H1 (cell line): ENCODE measurements around the gene SLC25A6. TPM values are rescaled to one million over a fixed set of nuclear protein-coding genes. Genes with fewer than 3 reads are reported as not detected.
A peak's percentile ranks its signal among the peaks of the same experiment; 100 is the strongest.

ENCODE experiments used
- CTCF ChIA-PET: fragments of 300-600 bp; sonication (Branson Sonifier 250); formaldehyde crosslinking; loops from one replicate; lab custom pipeline; 2021; ENCODE audit not compliant: partially characterized antibody; lab: Charles Lee
- POLR2A ChIA-PET: fragments of 300-600 bp; sonication (Branson Sonifier 250); formaldehyde crosslinking; loops from one replicate; lab custom pipeline; 2021; ENCODE audit warnings: inconsistent platforms; ENCODE audit not compliant: partially characterized antibody; lab: Charles Lee
- DNase-seq, 2 experiments: peaks; one replicate each; pipeline versions ENCODE4 v3.0.0 to v3.0.0-alpha.2; 2010 to 2022; ENCODE audit warnings: low spot score in 2 of 2, low read depth in 1 of 2, mixed read lengths in 1 of 2
- FAIRE-seq: peaks from 2 replicates; lab custom pipeline; 2011; peaks lifted over from hg19 to GRCh38; lab: Jason Lieb, UNC
- H2AFZ ChIP-seq: 2 replicates; pipeline ENCODE4 v1.8.1; 2012; ENCODE audit warnings: low read length, inconsistent platforms
- H2AK5ac ChIP-seq: 2 replicates; pipeline ENCODE4 v1.6.1; 2013; ENCODE audit warnings: low read depth, low read length
- H2BK120ac ChIP-seq: replicated peaks from 2 replicates; pipeline ENCODE3; 2013; ENCODE audit warnings: low read depth, low read length, inconsistent platforms
- H2BK12ac ChIP-seq: 2 replicates; pipeline ENCODE4 v1.6.1; 2013; ENCODE audit warnings: low read depth, low read length
- H2BK15ac ChIP-seq: 2 replicates; pipeline ENCODE4 v1.6.1; 2013; ENCODE audit warnings: low read length
- H2BK20ac ChIP-seq: 2 replicates; pipeline ENCODE4 v1.6.1; 2013; ENCODE audit warnings: low read length
- H2BK5ac ChIP-seq: 2 replicates; pipeline ENCODE4 v1.6.1; 2013; ENCODE audit warnings: low read depth, low read length
- H3K14ac ChIP-seq: 2 replicates; pipeline ENCODE4 v1.6.1; 2013; ENCODE audit warnings: inconsistent platforms; ENCODE audit not compliant: insufficient read length
- H3K18ac ChIP-seq: 2 replicates; pipeline ENCODE4 v1.6.1; 2013; ENCODE audit warnings: low read length; ENCODE audit errors: extremely low read depth
- H3K23ac ChIP-seq: 2 replicates; pipeline ENCODE4 v1.6.1; 2013; ENCODE audit warnings: inconsistent platforms; ENCODE audit not compliant: insufficient read length
- H3K23me2 ChIP-seq: 2 replicates; pipeline ENCODE4 v1.6.1; 2013; ENCODE audit warnings: low read depth, low read length
- H3K27ac ChIP-seq: 2 replicates; pipeline ENCODE4 v1.6.1; 2011; ENCODE audit warnings: low read depth, low read length, inconsistent platforms
- H3K27me3 ChIP-seq, 4 experiments: replicated peaks in 1 of 4; 1 replicate in 1 of 4; 2 replicates in 3 of 4; pipeline versions ENCODE4 v1.6.1 to v1.8.1; 2011 to 2013; ENCODE audit warnings: low read length in 3 of 4, mild to moderate bottlenecking in 3 of 4, inconsistent platforms in 2 of 4, mixed read lengths in 2 of 4, moderate library complexity in 1 of 4; ENCODE audit not compliant: control insufficient read depth in 3 of 4, insufficient read depth in 3 of 4; ENCODE audit errors: extremely low read depth in 1 of 4
- H3K36me3 ChIP-seq, 4 experiments: 2 replicates each; pipeline versions ENCODE4 v1.6.1 to v1.8.1; 2011 to 2013; ENCODE audit warnings: mild to moderate bottlenecking in 4 of 4, low read length in 3 of 4, moderate library complexity in 2 of 4, control low read depth in 1 of 4, inconsistent platforms in 1 of 4; ENCODE audit not compliant: insufficient read depth in 4 of 4, control insufficient read depth in 2 of 4
- H3K4ac ChIP-seq: replicated peaks from 2 replicates; pipeline ENCODE3; 2013; ENCODE audit warnings: low read length, low read depth, mixed read lengths, inconsistent platforms; ENCODE audit not compliant: insufficient read length
- H3K4me1 ChIP-seq, 4 experiments: replicated peaks in 1 of 4; 1 replicate in 1 of 4; 2 replicates in 3 of 4; pipeline versions ENCODE4 v1.6.1 to v1.8.1; 2011 to 2013; ENCODE audit warnings: low read length in 3 of 4, inconsistent platforms in 2 of 4, mixed read lengths in 1 of 4; ENCODE audit not compliant: insufficient read depth in 4 of 4, control insufficient read depth in 3 of 4
- H3K4me2 ChIP-seq, 2 experiments: 2 replicates each; pipeline versions ENCODE4 v1.6.1 to v1.8.1; 2011 to 2013; ENCODE audit warnings: low read depth in 2 of 2, low read length in 2 of 2, control low read depth in 1 of 2, inconsistent platforms in 1 of 2, mild to moderate bottlenecking in 1 of 2; ENCODE audit not compliant: insufficient read depth in 1 of 2
- H3K4me3 ChIP-seq, 4 experiments: fragments of 200-600, 300-600 bp in 1 of 4; sonication (generic), shearing (Covaris generic), sonication (Bioruptor Twin) in 1 of 4; 2 replicates each; pipeline versions ENCODE4 v1.5.1 to v1.8.1; 2011 to 2016; ENCODE audit warnings: low read length in 4 of 4, low read depth in 3 of 4, control low read depth in 2 of 4, inconsistent platforms in 2 of 4, mild to moderate bottlenecking in 2 of 4, mixed read lengths in 1 of 4, moderate library complexity in 1 of 4; ENCODE audit not compliant: insufficient read depth in 2 of 4; ENCODE audit errors: extremely low read depth in 1 of 4
- H3K56ac ChIP-seq: replicated peaks from 2 replicates; pipeline ENCODE3; 2013; ENCODE audit warnings: low read depth, mild to moderate bottlenecking, mixed read lengths, low read length, inconsistent platforms; ENCODE audit not compliant: insufficient read length
- H3K79me1 ChIP-seq: 2 replicates; pipeline ENCODE4 v1.6.1; 2013; ENCODE audit warnings: low read depth, low read length, control low read depth
- H3K79me2 ChIP-seq, 2 experiments: 2 replicates each; pipeline versions ENCODE4 v1.6.1 to v1.8.1; 2012 to 2013; ENCODE audit warnings: low read length in 2 of 2, mild to moderate bottlenecking in 2 of 2, inconsistent platforms in 1 of 2; ENCODE audit not compliant: insufficient read depth in 2 of 2, control insufficient read depth in 1 of 2
- H3K9ac ChIP-seq, 4 experiments: replicated peaks in 1 of 4; 1 replicate in 1 of 4; 2 replicates in 3 of 4; pipeline versions ENCODE4 v1.6.1 to v1.8.1; 2011 to 2013; ENCODE audit warnings: low read depth in 3 of 4, low read length in 3 of 4, control low read depth in 2 of 4, mild to moderate bottlenecking in 2 of 4, moderate library complexity in 2 of 4, inconsistent platforms in 1 of 4; ENCODE audit errors: extremely low read depth in 1 of 4
- H3K9me3 ChIP-seq, 2 experiments: 2 replicates each; pipeline versions ENCODE4 v1.6.1 to v1.8.1; 2012 to 2013; ENCODE audit warnings: mild to moderate bottlenecking in 2 of 2, moderate library complexity in 2 of 2, control low read depth in 1 of 2, inconsistent platforms in 1 of 2, low read depth in 1 of 2, low read length in 1 of 2, mixed read lengths in 1 of 2; ENCODE audit not compliant: insufficient read depth in 2 of 2
- H4K20me1 ChIP-seq, 2 experiments: replicated peaks in 1 of 2; 2 replicates each; pipeline versions ENCODE3 to v1.8.1; 2011 to 2013; ENCODE audit warnings: inconsistent platforms in 2 of 2, low read length in 2 of 2, mild to moderate bottlenecking in 1 of 2; ENCODE audit not compliant: insufficient read depth in 2 of 2, control insufficient read depth in 1 of 2
- H4K5ac ChIP-seq: 2 replicates; pipeline ENCODE4 v1.6.1; 2013; ENCODE audit warnings: low read length, low read depth, mixed read lengths, inconsistent platforms; ENCODE audit not compliant: insufficient read length
- H4K8ac ChIP-seq: 2 replicates; pipeline ENCODE4 v1.8.0; 2013; ENCODE audit warnings: mild to moderate bottlenecking, moderate library complexity, low read length, inconsistent platforms; ENCODE audit not compliant: insufficient read depth; ENCODE audit errors: extremely low read depth
- H4K91ac ChIP-seq: replicated peaks from 2 replicates; pipeline ENCODE3; 2013; ENCODE audit warnings: low read length, mixed read lengths, inconsistent platforms; ENCODE audit not compliant: insufficient read length
- BRCA1 ChIP-seq: IDR thresholded peaks from 2 replicates; pipeline ENCODE4 v1.6.1; 2012; ENCODE audit warnings: low read depth, low read length, improper control_type of control experiment
- POLR2A ChIP-seq, 2 experiments: IDR thresholded peaks; 1 replicate in 1 of 2; 2 replicates in 1 of 2; pipeline ENCODE4 v1.6.1; 2011; ENCODE audit warnings: low read depth in 2 of 2, low read length in 2 of 2, mild to moderate bottlenecking in 2 of 2; ENCODE audit errors: control extremely low read depth in 1 of 2
- POLR2AphosphoS5 ChIP-seq: IDR thresholded peaks from 2 replicates; pipeline ENCODE4 v1.6.1; 2011; ENCODE audit warnings: low read depth, low read length
- WGBS, 2 experiments: shearing (Covaris generic) in 1 of 2; methylation state at CpG; one replicate each; pipeline versions ENCODE4 v1.1.6 to v1.1.7; 2013 to 2015; ENCODE audit warnings: low lambda C conversion rate in 2 of 2, mixed read lengths in 2 of 2, inconsistent platforms in 1 of 2, low coverage in 1 of 2, missing lambda C conversion rate in 1 of 2; ENCODE audit not compliant: insufficient replicate concordance in 2 of 2, insufficient coverage in 1 of 2, insufficient read length in 1 of 2; ENCODE audit errors: extremely low coverage in 1 of 2, missing lambda C conversion rate in 1 of 2; 5-methylcytosine and 5-hydroxymethylcytosine counted together
- polyA plus RNA-seq, 7 experiments: library from polyadenylated mRNA; depleted of rRNA in 3 of 7; stranded (reverse) in 5 of 7; unstranded in 2 of 7; fragments of >200 nt in 5 of 7; fragments of 200-250 nt in 2 of 7; gene quantifications; 1 replicate in 5 of 7; 2 replicates in 1 of 7; 4 replicates in 1 of 7; pipeline versions ENCODE4 v1.2.1 to v1.2.3, GENCODE V29; 2011 to 2013; ENCODE audit warnings: missing spikeins in 2 of 7, mixed read lengths in 2 of 7
- total RNA-seq: library from RNA; stranded (reverse); fragmentation: NEBNext Ultra II Directional; extraction: Animal tissue kit (Norgen Biotek cat#: 25700); gene quantifications from 2 replicates; pipeline ENCODE4 v1.2.1, GENCODE V29; 2021

SLC25A6 gene
- total and polyA plus RNA-seq, 2 of the 8 experiments (the other 6 are each of a cell fraction or from before 2014, with no cell fraction given) = 487 to 1,220 TPM

DNA sequence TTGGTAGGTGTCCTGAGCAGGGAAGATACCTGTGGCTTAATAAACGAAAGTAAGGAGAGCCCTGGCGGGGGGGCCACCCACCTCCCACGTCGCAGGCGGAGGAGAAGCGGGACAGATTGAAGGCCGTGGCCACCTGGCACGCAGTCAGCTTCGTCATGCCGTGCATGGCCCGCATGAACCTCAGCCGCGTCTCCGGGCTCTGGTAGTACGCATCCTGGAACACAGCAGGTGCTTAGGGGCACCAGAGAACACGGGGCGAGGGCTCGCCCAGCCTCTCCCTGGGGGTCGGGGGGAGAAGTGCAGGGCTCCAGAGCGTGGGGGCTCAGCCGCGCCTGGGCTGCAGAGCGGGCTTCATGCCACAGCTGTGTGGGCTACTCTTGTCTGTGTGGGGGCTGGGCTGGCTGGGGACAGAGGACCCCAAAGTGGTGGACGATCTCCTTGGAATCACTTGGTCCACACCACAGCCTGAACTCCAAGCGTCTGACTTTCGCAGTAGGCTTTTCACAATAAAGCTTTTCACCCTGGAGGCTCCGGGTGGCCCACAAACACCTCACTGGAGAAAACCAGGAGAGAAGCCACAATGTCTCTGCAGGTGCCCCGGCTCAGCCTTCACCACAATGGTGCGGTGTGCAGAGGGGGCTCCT is 27.1 kb upstream of the SLC25A6 start:
- peak; percentile 63 for TF ChIP-seq POLR2AphosphoS5
- TF ChIP-seq BRCA1 = no peak
- TF ChIP-seq POLR2A (IDR thresholded peaks at IDR 0.05; ENCODE audit: control extremely low read depth in 1 of 2, low read depth in 2 of 2, low read length in 2 of 2) = peak in 1 of 2 experiments; percentile 74; a peak in 2 of 3 replicates
- 88% methylated on average over 26 of the region's 29 CpGs; no CpG with 5 or more reads in 1 of the 2 experiments for WGBS, 2 experiments
- POLR2A ChIA-PET = no interaction called here
- H3K23ac ChIP-seq = no peak overlapping the region
- no peaks in the 10 kb centered on the region; a peak in 1 of 4 replicates for H3K79me2 ChIP-seq
- DNase-seq = no peak
- no peak overlapping the region for H4K5ac ChIP-seq
- H3K79me1 ChIP-seq = peaks cover 2% of the 10 kb centered on the region
- H3K9me3 ChIP-seq = peaks cover 0 to 10% of the 10 kb centered on the region in 2 experiments; a peak in 1 of 4 replicates
- H2BK20ac ChIP-seq = no peak overlapping the region
- no peak overlapping the region for H3K4ac ChIP-seq
- no peaks in the 10 kb centered on the region for H3K27me3 ChIP-seq
- H3K4me3 ChIP-seq = no peak overlapping the region
- FAIRE-seq = no peak
- peak overlapping the region; percentile 30; the same call in 1 of the 2 replicates for H3K27ac ChIP-seq
- H3K23me2 ChIP-seq = peaks cover 7% of the 10 kb centered on the region; the same call in 1 of the 2 replicates
- H3K4me2 ChIP-seq = no peak overlapping the region
- H3K56ac ChIP-seq = no peak overlapping the region
- H2AK5ac ChIP-seq = no peak overlapping the region
- H3K14ac ChIP-seq = no peak overlapping the region
- H3K18ac ChIP-seq = no peak overlapping the region
- H2BK120ac ChIP-seq = no peak overlapping the region
- H2BK5ac ChIP-seq = 0 out of 2 replicates have a peak overlapping the region, but pooled peaks have one; percentile 44
- no peak overlapping the region for H3K9ac ChIP-seq
- H2BK15ac ChIP-seq = no peak overlapping the region
- no peak overlapping the region for H4K8ac ChIP-seq
- H2BK12ac ChIP-seq = no peak overlapping the region
- no peak overlapping the region for H2AFZ ChIP-seq
- CTCF ChIA-PET = no interaction called here
- H4K91ac ChIP-seq = no peak overlapping the region
- H3K4me1 ChIP-seq = no peaks in the 10 kb centered on the region
- H4K20me1 ChIP-seq = peaks cover 6 to 28% of the 10 kb centered on the region in 2 experiments
- peaks cover 42 to 72% (median 62%) of the 10 kb centered on the region in 4 experiments for H3K36me3 ChIP-seq
